ENCODE results near the gene TMEM61.

GRCh38 chr1:54971317-54971791 is 9.1 kb upstream of the TMEM61 start:
- no peak for TF ChIP-seq POLR2AphosphoS5 (IDR thresholded peaks at IDR 0.05; ENCODE audit: low read depth, low read length)
- no peak for TF ChIP-seq POLR2A (IDR thresholded peaks at IDR 0.05; ENCODE audit: low read depth, low read length)

Data from GM12892 (cell line).